Measurements from ENCODE around the gene TRIM16. TPM values are rescaled to one million over a fixed set of nuclear protein-coding genes. Genes with fewer than 3 reads are reported as not detected.

TRIM16 gene
- total and polyA plus RNA-seq, 2 of the 4 experiments (the other 2 are of a cell fraction): 22.3 to 52.5 TPM

- no peak overlapping the region for H3K23ac ChIP-seq (ENCODE audit: low read depth, low read length)
- no peak overlapping the region for H2BK120ac ChIP-seq (ENCODE audit: low read depth, low read length)
- 83% methylated on average over 2 of the region's 6 CpGs; no CpG with 5 or more reads in 1 of the 2 experiments for WGBS, 2 experiments (ENCODE audit: extremely low coverage in 2 of 2, insufficient read length in 1 of 2)
- H3K36me3 ChIP-seq (ENCODE audit: control insufficient read depth, insufficient read depth, low read length): no peaks in the 10 kb centered on the region
- peak overlapping the region; percentile 92 for H2AK5ac ChIP-seq (ENCODE audit: low read depth, low read length)
- no peaks in the 10 kb centered on the region for H4K20me1 ChIP-seq (ENCODE audit: insufficient read depth, low read length)
- peaks cover 4% of the 10 kb centered on the region for H3K9me1 ChIP-seq (ENCODE audit: insufficient read depth, low read length)
- no peaks in the 10 kb centered on the region for H3K27me3 ChIP-seq (ENCODE audit: control insufficient read depth, insufficient read depth, low read length)
- H3K9ac ChIP-seq (ENCODE audit: low read depth, low read length): no peak overlapping the region
- H3K79me1 ChIP-seq (ENCODE audit: low read depth in 1 of 2, low read length in 2 of 2): peaks cover 9 to 28% of the 10 kb centered on the region in 2 experiments
- no peak overlapping the region for H2BK20ac ChIP-seq (ENCODE audit: low read depth, low read length)
- TF ChIP-seq ELK1 (IDR thresholded peaks at IDR 0.05; ENCODE audit: borderline replicate concordance, low read depth, low read length): no peak
- TF ChIP-seq BHLHE40 (IDR thresholded peaks at IDR 0.05; ENCODE audit: low read depth, low read length): no peak
- TF ChIP-seq POLR2A (IDR thresholded peaks at IDR 0.05; ENCODE audit: low read depth, low read length): no peak
- TF ChIP-seq MAFK (IDR thresholded peaks at IDR 0.05; ENCODE audit: low read depth, low read length): no peak
- TF ChIP-seq RAD21 (IDR thresholded peaks at IDR 0.05; ENCODE audit: low read length): no peak
- no peak for TF ChIP-seq CTCF (conservative IDR thresholded peaks at IDR 0.05; ENCODE audit: low read depth, low read length)
- no peak for TF ChIP-seq SMC3 (IDR thresholded peaks at IDR 0.05; ENCODE audit: low read depth, low read length)
- TF ChIP-seq CEBPB (IDR thresholded peaks at IDR 0.05; ENCODE audit: low read depth, low read length): no peak
- TF ChIP-seq FOS (IDR thresholded peaks at IDR 0.05; ENCODE audit: low read depth, low read length): no peak
- no peak for TF ChIP-seq MAZ (IDR thresholded peaks at IDR 0.05; ENCODE audit: borderline replicate concordance, low read depth, low read length)
- TF ChIP-seq RFX5 (IDR thresholded peaks at IDR 0.05; ENCODE audit: low read depth, low read length): no peak
- H3K4me1 ChIP-seq (ENCODE audit: control insufficient read depth, insufficient read depth, low read length): peaks cover 14% of the 10 kb centered on the region
- H3K27ac ChIP-seq (ENCODE audit: insufficient read depth, low read length): no peak overlapping the region
- 0 out of 3 replicates have a peak overlapping the region, but pooled peaks have one; percentile 53 for H2BK15ac ChIP-seq (ENCODE audit: low read depth, low read length)
- ATAC-seq (ENCODE audit: low read depth) (no peak), DNase-seq (no peak)
- ChIA-PET POLR2A (ENCODE audit: unreplicated experiment) (no interaction called here), CTCF (no interaction called here)
- H4K5ac ChIP-seq (ENCODE audit: low read depth, low read length): no peak overlapping the region
- no peak overlapping the region for H3K4me2 ChIP-seq (ENCODE audit: low read depth, low read length)
- H3K4ac ChIP-seq (ENCODE audit: low read depth, low read length): no peak overlapping the region; the same call in 1 of the 2 replicates
- no TSS peak for BruUV-seq (replicated peaks)
- H2AFZ ChIP-seq (replicated peaks; ENCODE audit: low read length, poor library complexity): no peak overlapping the region
- H3K18ac ChIP-seq (ENCODE audit: low read depth, low read length): no peak overlapping the region
- in situ Hi-C loops (cut with MboI; ENCODE audit: low sequenced_read_pairs): loop anchor here (25.0 kb wide), 1 partner anchor 391 kb away; the partner anchor contains the start of gene PMP22
- no peak overlapping the region for H2AK9ac ChIP-seq (replicated peaks; ENCODE audit: low read depth, low read length, poor library complexity)
- no peaks in the 10 kb centered on the region for H3K9me3 ChIP-seq (ENCODE audit: control insufficient read depth, insufficient read depth, low read length)
- intact Hi-C loops (cut with micrococcal nuclease): loop anchor here (5.0 kb wide), 1 partner anchor 396 kb away; no protein-coding TSS in a partner anchor
- H3K14ac ChIP-seq (replicated peaks; ENCODE audit: low read depth, low read length): no peak overlapping the region
- H3K56ac ChIP-seq (ENCODE audit: extremely low read depth, insufficient read depth, low read length): no peak overlapping the region
- H2BK5ac ChIP-seq (ENCODE audit: low read depth, low read length, poor library complexity, severe bottlenecking): no peak overlapping the region
- no peak overlapping the region for H3K4me3 ChIP-seq (ENCODE audit: insufficient read depth, low read depth, low read length)
- 0 out of 2 replicates have a peak overlapping the region, but pooled peaks have one; percentile 7 for H4K91ac ChIP-seq (ENCODE audit: insufficient read depth, low read depth, low read length)
- H4K8ac ChIP-seq (ENCODE audit: low read depth in 2 of 2, low read length in 2 of 2): no peak overlapping the region
- dilution Hi-C loops (cut with HindIII; ENCODE audit: low sequenced_read_pairs, unreplicated experiment): no loop called here
Measured at GRCh38 chr17:15652960-15653359, 31.2 kb downstream of the TRIM16 start.

Data from IMR-90 (cell line).